Glutamatergic neuron (in vitro differentiated cells): ENCODE results near the gene SIX3. TPM values are rescaled to one million over a fixed set of nuclear protein-coding genes. Genes with fewer than 3 reads are reported as not detected.

Experiments used
- DNase-seq: peaks from one replicate; pipeline ENCODE4 v3.0.0; 2022
- H3K27ac Mint-ChIP-seq: one replicate; pipeline ENCODE4 v1.8.0; 2020; ENCODE audit warnings: mild to moderate bottlenecking, mixed read lengths, inconsistent platforms; ENCODE audit not compliant: unreplicated experiment
- H3K27me3 Mint-ChIP-seq: one replicate; pipeline ENCODE4 v1.8.0; 2020; ENCODE audit warnings: mild to moderate bottlenecking, moderate library complexity, mixed read lengths, inconsistent platforms; ENCODE audit not compliant: unreplicated experiment
- H3K36me3 Mint-ChIP-seq: one replicate; pipeline ENCODE4 v1.8.0; 2020; ENCODE audit warnings: mild to moderate bottlenecking, mixed read lengths, inconsistent platforms; ENCODE audit not compliant: unreplicated experiment
- H3K4me1 Mint-ChIP-seq: one replicate; pipeline ENCODE4 v1.8.0; 2020; ENCODE audit warnings: mild to moderate bottlenecking, low read depth, mixed read lengths, inconsistent platforms; ENCODE audit not compliant: unreplicated experiment
- H3K4me3 Mint-ChIP-seq: one replicate; pipeline ENCODE4 v1.8.0; 2020; ENCODE audit warnings: mild to moderate bottlenecking, mixed read lengths, inconsistent platforms; ENCODE audit not compliant: unreplicated experiment
- H3K9me3 Mint-ChIP-seq: one replicate; pipeline ENCODE4 v1.8.0; 2020; ENCODE audit warnings: mild to moderate bottlenecking, moderate library complexity, mixed read lengths, inconsistent platforms; ENCODE audit not compliant: unreplicated experiment
- total RNA-seq: library from RNA; stranded (reverse); fragmentation: NEBNext Ultra II Directional; extraction: Animal tissue kit (Norgen Biotek cat#: 25700); gene quantifications from one replicate; pipeline ENCODE4 v1.2.1, GENCODE V29; 2021; ENCODE audit not compliant: unreplicated experiment
- TF ChIP-seq, protein P1 (sequence below): fragments of 200-600 bp; sonication (generic); IDR thresholded peaks from one replicate; pipeline ENCODE4 v1.5.0; 2021; ENCODE audit not compliant: partially characterized antibody, unreplicated experiment

Gene SIX3
- total RNA-seq, 1 donor from 2014 or later: 0.86 TPM

DNA sequence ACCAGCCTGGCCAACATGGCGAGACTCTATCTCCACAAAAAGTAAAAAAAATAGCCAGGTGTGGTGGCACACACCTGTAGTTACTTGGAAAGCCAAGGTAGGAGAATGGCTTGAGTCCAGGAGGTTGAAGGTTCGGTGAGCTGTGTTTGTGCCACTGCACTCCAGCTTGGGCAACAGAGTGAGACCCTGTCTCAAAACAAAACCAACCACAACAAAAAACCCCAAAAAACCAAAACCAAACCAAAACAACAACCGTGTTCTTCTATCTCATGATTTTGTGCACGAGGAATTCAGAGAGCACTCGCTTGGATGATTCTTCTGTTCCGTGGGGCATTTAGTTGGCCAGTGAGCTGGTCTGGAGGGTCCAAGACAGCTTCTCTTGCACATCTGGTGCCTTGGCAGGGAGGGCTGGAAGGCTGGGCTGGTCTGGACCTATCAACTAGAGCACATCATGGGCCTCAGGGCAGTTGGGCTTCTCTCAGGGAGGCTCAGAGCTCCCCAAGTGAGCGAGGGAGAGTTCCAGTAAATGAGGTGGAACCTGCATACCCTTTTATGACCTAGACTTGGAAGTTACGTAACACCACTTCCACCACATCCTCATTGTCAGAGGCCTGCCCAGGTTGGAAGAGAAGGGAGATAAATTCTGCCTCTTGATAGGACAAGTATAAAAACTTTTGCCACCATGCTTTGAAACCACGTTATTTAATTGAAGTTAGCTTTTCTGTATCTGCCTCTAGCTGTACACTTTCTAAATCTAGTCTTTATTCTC lies 42.5 kb downstream of the SIX3 start:
- Mint-ChIP-seq H3K4me3 (no peak overlapping the region), H3K27me3 (peaks cover 1% of the 10 kb centered on the region), H3K9me3 (no peaks in the 10 kb centered on the region), H3K4me1 (peaks cover 2% of the 10 kb centered on the region), H3K27ac (no peak overlapping the region), H3K36me3 (peaks cover 12% of the 10 kb centered on the region)
- no peak for DNase-seq
- TF ChIP-seq, protein P1, sequence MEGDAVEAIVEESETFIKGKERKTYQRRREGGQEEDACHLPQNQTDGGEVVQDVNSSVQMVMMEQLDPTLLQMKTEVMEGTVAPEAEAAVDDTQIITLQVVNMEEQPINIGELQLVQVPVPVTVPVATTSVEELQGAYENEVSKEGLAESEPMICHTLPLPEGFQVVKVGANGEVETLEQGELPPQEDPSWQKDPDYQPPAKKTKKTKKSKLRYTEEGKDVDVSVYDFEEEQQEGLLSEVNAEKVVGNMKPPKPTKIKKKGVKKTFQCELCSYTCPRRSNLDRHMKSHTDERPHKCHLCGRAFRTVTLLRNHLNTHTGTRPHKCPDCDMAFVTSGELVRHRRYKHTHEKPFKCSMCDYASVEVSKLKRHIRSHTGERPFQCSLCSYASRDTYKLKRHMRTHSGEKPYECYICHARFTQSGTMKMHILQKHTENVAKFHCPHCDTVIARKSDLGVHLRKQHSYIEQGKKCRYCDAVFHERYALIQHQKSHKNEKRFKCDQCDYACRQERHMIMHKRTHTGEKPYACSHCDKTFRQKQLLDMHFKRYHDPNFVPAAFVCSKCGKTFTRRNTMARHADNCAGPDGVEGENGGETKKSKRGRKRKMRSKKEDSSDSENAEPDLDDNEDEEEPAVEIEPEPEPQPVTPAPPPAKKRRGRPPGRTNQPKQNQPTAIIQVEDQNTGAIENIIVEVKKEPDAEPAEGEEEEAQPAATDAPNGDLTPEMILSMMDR: no peak

DNA sequence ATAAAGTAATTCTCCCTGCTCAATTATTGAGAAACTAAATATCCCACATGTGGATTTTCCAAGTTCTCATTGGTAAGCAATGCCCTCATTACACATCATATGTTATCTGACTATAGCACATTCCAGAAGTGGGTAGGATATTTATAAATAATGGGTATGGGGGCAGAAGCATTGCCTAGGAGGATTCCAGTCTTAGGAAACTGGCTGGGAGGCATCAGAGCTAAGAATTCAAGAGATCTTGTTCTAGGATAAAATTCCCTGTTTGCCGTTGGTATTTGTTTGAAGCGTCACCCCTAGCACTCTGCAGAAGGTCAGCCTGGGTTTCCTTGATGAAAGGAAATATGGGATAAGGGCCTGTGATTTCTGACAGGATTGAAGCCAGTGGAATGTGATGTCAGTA lies 47.7 kb downstream of the SIX3 start:
- no peak overlapping the region for H3K27ac Mint-ChIP-seq
- TF ChIP-seq, protein P1: no peak
- H3K9me3 Mint-ChIP-seq: peaks cover 2% of the 10 kb centered on the region
- H3K27me3 Mint-ChIP-seq: peaks cover 1% of the 10 kb centered on the region
- no peak for DNase-seq
- peaks cover 12% of the 10 kb centered on the region for H3K36me3 Mint-ChIP-seq
- H3K4me1 Mint-ChIP-seq: no peaks in the 10 kb centered on the region
- no peak overlapping the region for H3K4me3 Mint-ChIP-seq

DNA sequence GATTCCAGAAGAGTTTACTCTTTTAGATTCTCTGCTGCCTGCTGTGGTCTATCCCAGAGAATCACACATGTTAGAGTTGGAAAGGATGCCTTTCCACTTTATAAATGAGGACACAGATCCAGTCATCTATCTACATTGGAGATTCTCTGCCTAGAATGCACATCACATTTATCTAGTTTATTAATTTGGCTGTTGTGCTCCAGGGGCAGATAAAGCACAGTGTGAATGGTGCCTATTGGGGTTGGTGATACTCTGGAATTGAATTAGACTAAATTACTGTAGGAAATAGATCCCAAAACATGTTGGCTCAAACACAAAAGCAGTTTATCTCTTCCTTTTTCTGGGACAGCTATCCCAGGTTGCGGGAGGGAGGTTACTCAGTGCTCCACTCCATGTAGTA lies 52.9 kb downstream of the SIX3 start:
- no peaks in the 10 kb centered on the region for H3K36me3 Mint-ChIP-seq
- peaks cover 9% of the 10 kb centered on the region for H3K9me3 Mint-ChIP-seq
- no peaks in the 10 kb centered on the region for H3K4me1 Mint-ChIP-seq
- no peak overlapping the region for H3K4me3 Mint-ChIP-seq
- no peak overlapping the region for H3K27ac Mint-ChIP-seq
- no peak for DNase-seq
- TF ChIP-seq, protein P1: no peak
- H3K27me3 Mint-ChIP-seq: peaks cover 6% of the 10 kb centered on the region

Other genes starting within 250 kb of the SIX3 start
- 0.56 TPM for gene SIX2, start 67.8 kb downstream of the SIX3 start, total RNA-seq